Ishikawa (cell line): ENCODE data around the gene LNPEP.

Experiments
- CREB1 ChIP-seq: IDR thresholded peaks from 2 replicates; pipeline ENCODE4 v1.6.1; 2012; ENCODE audit warnings: low read depth
- EP300 ChIP-seq: IDR thresholded peaks from 2 replicates; pipeline ENCODE4 v1.6.1; 2012; ENCODE audit warnings: borderline replicate concordance
- TAF1 ChIP-seq: IDR thresholded peaks from 2 replicates; pipeline ENCODE4 v1.6.1; 2012; ENCODE audit warnings: low read depth, mild to moderate bottlenecking
- ZBTB7A ChIP-seq: IDR thresholded peaks from 2 replicates; pipeline ENCODE4 v1.6.1; 2012; ENCODE audit warnings: low read depth
- TF ChIP-seq, protein P1 (sequence below): IDR thresholded peaks from 2 replicates; pipeline ENCODE4 v1.6.1; 2012
- TF ChIP-seq, protein P2 (sequence below): IDR thresholded peaks from 2 replicates; pipeline ENCODE4 v1.6.1; 2012; ENCODE audit warnings: low read depth, mild to moderate bottlenecking

DNA sequence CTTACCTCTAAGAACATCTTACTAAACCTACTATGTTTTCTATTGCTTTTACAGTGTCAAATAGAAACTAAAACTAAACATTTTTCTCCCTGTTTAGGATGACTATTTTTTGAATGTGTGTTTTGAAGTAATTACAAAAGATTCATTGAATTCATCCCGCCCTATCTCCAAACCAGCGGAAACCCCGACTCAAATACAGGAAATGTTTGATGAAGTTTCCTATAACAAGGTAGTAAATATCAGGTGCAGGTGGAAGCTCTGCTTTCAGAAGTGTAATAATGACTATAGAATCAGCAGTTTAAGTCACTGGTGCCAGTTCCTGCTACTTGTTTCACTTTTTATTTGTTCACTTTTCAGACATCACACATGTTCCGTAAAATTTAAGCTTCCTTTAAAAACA lies 39.6 kb upstream of the LNPEP start:
- TF ChIP-seq EP300 = no peak
- TF ChIP-seq, protein P1, sequence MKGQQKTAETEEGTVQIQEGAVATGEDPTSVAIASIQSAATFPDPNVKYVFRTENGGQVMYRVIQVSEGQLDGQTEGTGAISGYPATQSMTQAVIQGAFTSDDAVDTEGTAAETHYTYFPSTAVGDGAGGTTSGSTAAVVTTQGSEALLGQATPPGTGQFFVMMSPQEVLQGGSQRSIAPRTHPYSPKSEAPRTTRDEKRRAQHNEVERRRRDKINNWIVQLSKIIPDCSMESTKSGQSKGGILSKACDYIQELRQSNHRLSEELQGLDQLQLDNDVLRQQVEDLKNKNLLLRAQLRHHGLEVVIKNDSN = no peak
- TF ChIP-seq ZBTB7A = no peak
- TF ChIP-seq TAF1 = no peak
- TF ChIP-seq, protein P2, sequence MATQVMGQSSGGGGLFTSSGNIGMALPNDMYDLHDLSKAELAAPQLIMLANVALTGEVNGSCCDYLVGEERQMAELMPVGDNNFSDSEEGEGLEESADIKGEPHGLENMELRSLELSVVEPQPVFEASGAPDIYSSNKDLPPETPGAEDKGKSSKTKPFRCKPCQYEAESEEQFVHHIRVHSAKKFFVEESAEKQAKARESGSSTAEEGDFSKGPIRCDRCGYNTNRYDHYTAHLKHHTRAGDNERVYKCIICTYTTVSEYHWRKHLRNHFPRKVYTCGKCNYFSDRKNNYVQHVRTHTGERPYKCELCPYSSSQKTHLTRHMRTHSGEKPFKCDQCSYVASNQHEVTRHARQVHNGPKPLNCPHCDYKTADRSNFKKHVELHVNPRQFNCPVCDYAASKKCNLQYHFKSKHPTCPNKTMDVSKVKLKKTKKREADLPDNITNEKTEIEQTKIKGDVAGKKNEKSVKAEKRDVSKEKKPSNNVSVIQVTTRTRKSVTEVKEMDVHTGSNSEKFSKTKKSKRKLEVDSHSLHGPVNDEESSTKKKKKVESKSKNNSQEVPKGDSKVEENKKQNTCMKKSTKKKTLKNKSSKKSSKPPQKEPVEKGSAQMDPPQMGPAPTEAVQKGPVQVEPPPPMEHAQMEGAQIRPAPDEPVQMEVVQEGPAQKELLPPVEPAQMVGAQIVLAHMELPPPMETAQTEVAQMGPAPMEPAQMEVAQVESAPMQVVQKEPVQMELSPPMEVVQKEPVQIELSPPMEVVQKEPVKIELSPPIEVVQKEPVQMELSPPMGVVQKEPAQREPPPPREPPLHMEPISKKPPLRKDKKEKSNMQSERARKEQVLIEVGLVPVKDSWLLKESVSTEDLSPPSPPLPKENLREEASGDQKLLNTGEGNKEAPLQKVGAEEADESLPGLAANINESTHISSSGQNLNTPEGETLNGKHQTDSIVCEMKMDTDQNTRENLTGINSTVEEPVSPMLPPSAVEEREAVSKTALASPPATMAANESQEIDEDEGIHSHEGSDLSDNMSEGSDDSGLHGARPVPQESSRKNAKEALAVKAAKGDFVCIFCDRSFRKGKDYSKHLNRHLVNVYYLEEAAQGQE = no peak
- TF ChIP-seq CREB1 = no peak
